GM23338 (cell line): ENCODE measurements around the gene SOHLH2. TPM values are rescaled to one million over a fixed set of nuclear protein-coding genes. Genes with fewer than 3 reads are reported as not detected.

Experiments
- ATAC-seq: fragments of 200-7000 bp; cut with Tn5 transposase; 3 replicates; pipeline ENCODE4 v1.9.1; 2020
- DNase-seq: peaks from one replicate; pipeline ENCODE4 v3.0.0-alpha.2; 2015; ENCODE audit warnings: low spot score
- H2AFZ ChIP-seq: fragments of 200-600 bp; sonication (generic); 2 replicates; pipeline ENCODE4 v1.8.0; 2016; ENCODE audit warnings: antibody characterized with exemption, mild to moderate bottlenecking, moderate library complexity
- H3F3A ChIP-seq: fragments of 200-600 bp; sonication (generic); replicated peaks from 2 replicates; pipeline ENCODE4 v1.8.0; 2017; ENCODE audit warnings: antibody characterized with exemption, mixed run types, low read depth
- H3K27ac ChIP-seq: fragments of 200-600 bp; sonication (generic); 2 replicates; pipeline ENCODE4 v1.6.1; 2016; ENCODE audit warnings: low read depth
- H3K27me3 ChIP-seq: fragments of 200-600 bp; sonication (generic); 2 replicates; pipeline ENCODE4 v1.8.0; 2016; ENCODE audit warnings: mild to moderate bottlenecking, mixed run types, moderate library complexity; ENCODE audit not compliant: insufficient read depth
- H3K36me3 ChIP-seq: fragments of 200-600 bp; sonication (generic); 2 replicates; pipeline ENCODE4 v1.8.0; 2016; ENCODE audit warnings: mild to moderate bottlenecking; ENCODE audit not compliant: insufficient read depth
- H3K4me1 ChIP-seq: fragments of 200-600 bp; sonication (generic); 2 replicates; pipeline ENCODE4 v1.8.0; 2016; ENCODE audit warnings: mild to moderate bottlenecking, moderate library complexity; ENCODE audit not compliant: insufficient read depth
- H3K4me2 ChIP-seq: fragments of 200-600 bp; sonication (generic); 2 replicates; pipeline ENCODE4 v1.7.1; 2017; ENCODE audit warnings: mixed run types
- H3K4me3 ChIP-seq: fragments of 200-600 bp; sonication (generic); 2 replicates; pipeline ENCODE4 v1.6.1; 2016; ENCODE audit warnings: mixed run types
- H3K79me2 ChIP-seq: fragments of 200-600 bp; sonication (generic); replicated peaks from 2 replicates; pipeline ENCODE4 v1.8.0; 2017; ENCODE audit warnings: mild to moderate bottlenecking; ENCODE audit not compliant: insufficient read depth
- H3K9me2 ChIP-seq: fragments of 200-600 bp; sonication (generic); 2 replicates; pipeline ENCODE4 v1.8.0; 2017; ENCODE audit not compliant: insufficient read depth
- H4K20me1 ChIP-seq: fragments of 200-600 bp; sonication (generic); replicated peaks from 2 replicates; pipeline ENCODE4 v1.8.0; 2017; ENCODE audit warnings: mild to moderate bottlenecking; ENCODE audit not compliant: insufficient read depth
- H3K27ac Mint-ChIP-seq: 2 replicates; pipeline ENCODE4 v1.8.0; 2020; ENCODE audit warnings: inconsistent platforms, mild to moderate bottlenecking, moderate library complexity, mixed read lengths
- H3K27me3 Mint-ChIP-seq: 3 replicates; pipeline ENCODE4 v1.8.0; 2022; ENCODE audit warnings: low read depth, mild to moderate bottlenecking, moderate library complexity, mixed read lengths, inconsistent platforms; ENCODE audit not compliant: insufficient read depth, poor library complexity
- H3K36me3 Mint-ChIP-seq: 3 replicates; pipeline ENCODE4 v1.8.0; 2021; ENCODE audit warnings: low read depth, mild to moderate bottlenecking, inconsistent platforms, moderate library complexity, mixed read lengths
- H3K4me1 Mint-ChIP-seq: 3 replicates; pipeline ENCODE4 v1.8.0; 2020; ENCODE audit warnings: mild to moderate bottlenecking, inconsistent platforms, mixed read lengths
- H3K4me3 Mint-ChIP-seq: 3 replicates; pipeline ENCODE4 v1.8.0; 2021; ENCODE audit warnings: moderate library complexity, mild to moderate bottlenecking, inconsistent platforms, mixed read lengths
- H3K9me3 Mint-ChIP-seq: 3 replicates; pipeline ENCODE4 v1.8.0; 2020; ENCODE audit warnings: moderate library complexity, mild to moderate bottlenecking, inconsistent platforms, mixed read lengths
- CREB1 ChIP-seq: fragments of 250-450 bp; sonication (Bioruptor Pico); IDR thresholded peaks from 2 replicates; pipeline ENCODE4 v1.5.0; 2020; ENCODE audit warnings: low read depth, mild to moderate bottlenecking, moderate library complexity
- ETS1 ChIP-seq: IDR thresholded peaks from 2 replicates; pipeline ENCODE4 v1.6.1; 2016; ENCODE audit warnings: antibody characterized with exemption
- EZH2phosphoT487 ChIP-seq: fragments of 200-600 bp; sonication (generic); IDR thresholded peaks from one replicate; pipeline ENCODE4 v1.8.1; 2018; ENCODE audit warnings: antibody characterized with exemption; ENCODE audit not compliant: unreplicated experiment
- JUNB ChIP-seq: IDR thresholded peaks from one replicate; pipeline ENCODE4 v1.6.1; 2016; ENCODE audit warnings: antibody characterized with exemption; ENCODE audit not compliant: unreplicated experiment
- NANOG ChIP-seq: IDR thresholded peaks from 2 replicates; pipeline ENCODE4 v1.6.1; 2016; ENCODE audit warnings: antibody characterized with exemption, borderline replicate concordance
- POLR2AphosphoS5 ChIP-seq: IDR thresholded peaks from 2 replicates; pipeline ENCODE4 v1.6.1; 2016; ENCODE audit warnings: antibody characterized with exemption, low read depth
- REST ChIP-seq: IDR thresholded peaks from one replicate; pipeline ENCODE4 v1.6.1; 2018; ENCODE audit warnings: antibody characterized with exemption; ENCODE audit not compliant: unreplicated experiment
- STAT1 ChIP-seq: IDR thresholded peaks from one replicate; pipeline ENCODE4 v1.6.1; 2016; ENCODE audit warnings: antibody characterized with exemption; ENCODE audit not compliant: unreplicated experiment
- ZNF114 ChIP-seq: fragments of 250-450 bp; sonication (Bioruptor Pico); IDR thresholded peaks from 2 replicates; pipeline ENCODE4 v1.5.0; 2020; ENCODE audit warnings: mild to moderate bottlenecking, moderate library complexity
- ZNF331 ChIP-seq: fragments of 250-450 bp; sonication (Bioruptor Pico); IDR thresholded peaks from 2 replicates; pipeline ENCODE4 v1.5.0; 2020; ENCODE audit warnings: low read depth, mild to moderate bottlenecking, moderate library complexity
- ZNF462 ChIP-seq: fragments of 250-450 bp; sonication (Bioruptor Pico); IDR thresholded peaks from 2 replicates; pipeline ENCODE4 v1.5.0; 2020; ENCODE audit warnings: mild to moderate bottlenecking, moderate library complexity
- polyA plus RNA-seq: library from polyadenylated mRNA; unstranded; fragments of >200 nt; fragmentation: Nextera tagmentation; extraction: Ambion mirVana; gene quantifications from 2 replicates; pipeline ENCODE4 v1.2.1, GENCODE V29; 2016
- total RNA-seq: library from RNA; depleted of rRNA; stranded (reverse); fragments of >200 nt; shearing (Covaris generic); gene quantifications from 2 replicates; pipeline ENCODE4 v1.2.3, GENCODE V29; 2014

The SOHLH2 gene
- total and polyA plus RNA-seq, 2 experiments from 2014 or later, result 1.8 to 2.8 TPM

GRCh38 chr13:36160297-36160696 lies 54.1 kb downstream of the SOHLH2 start:
- no peak overlapping the region for H3K27ac Mint-ChIP-seq
- H2AFZ ChIP-seq, result no peak overlapping the region
- TF ChIP-seq JUNB (no peak), ZNF114 (CRISPR knock-in tag) (no peak)

GRCh38 chr13:36158611-36159010 lies 55.7 kb downstream of the SOHLH2 start:
- Histone ChIP-seq H3K36me3 (no peaks in the 10 kb centered on the region), H3K79me2 (no peaks in the 10 kb centered on the region), H3K4me3 (no peak overlapping the region), H3K9me2 (no peaks in the 10 kb centered on the region), H4K20me1 (no peaks in the 10 kb centered on the region), H3K4me2 (no peak overlapping the region), H3K27me3 (peaks cover 11% of the 10 kb centered on the region; the same call in 1 of the 2 replicates), H3F3A (0 out of 2 replicates have a peak, but pooled peaks cover 2% of the 10 kb centered on the region), H2AFZ (peak overlapping the region; percentile 35; the same call in 1 of the 2 replicates), H3K27ac (no peak overlapping the region), H3K4me1 (peaks cover 9% of the 10 kb centered on the region)
- Mint-ChIP-seq H3K9me3 (no peaks in the 10 kb centered on the region), H3K4me3 (no peak overlapping the region), H3K27me3 (peaks cover 7% of the 10 kb centered on the region), H3K27ac (no peak overlapping the region), H3K4me1 (peaks cover 14% of the 10 kb centered on the region), H3K36me3 (no peaks in the 10 kb centered on the region)
- ATAC-seq (no peak), DNase-seq (no peak)
- TF ChIP-seq NANOG, result no peak
- TF ChIP-seq ZNF331 (CRISPR knock-in tag), result no peak
- no peak for TF ChIP-seq CREB1 (CRISPR knock-in tag)
- no peak for TF ChIP-seq EZH2phosphoT487
- no peak for TF ChIP-seq REST
- no peak for TF ChIP-seq POLR2AphosphoS5
- no peak for TF ChIP-seq STAT1
- no peak for TF ChIP-seq ZNF114 (CRISPR knock-in tag)
- TF ChIP-seq ZNF462 (CRISPR knock-in tag), result no peak
- TF ChIP-seq ETS1, result no peak

More at GRCh38 chr13:36160297-36160696, 54.1 kb downstream of the SOHLH2 start:
- Histone ChIP-seq H3K79me2 (no peaks in the 10 kb centered on the region), H3K27me3 (peaks cover 9% of the 10 kb centered on the region; the same call in 1 of the 2 replicates), H3K4me2 (no peak overlapping the region), H3K36me3 (no peaks in the 10 kb centered on the region), H3K9me2 (no peaks in the 10 kb centered on the region), H3K27ac (no peak overlapping the region), H4K20me1 (no peaks in the 10 kb centered on the region), H3K4me3 (no peak overlapping the region), H3K4me1 (peaks cover 15% of the 10 kb centered on the region), H3F3A (0 out of 2 replicates have a peak, but pooled peaks cover 2% of the 10 kb centered on the region)
- H3K4me3 Mint-ChIP-seq, result no peak overlapping the region
- H3K9me3 Mint-ChIP-seq, result no peaks in the 10 kb centered on the region
- peaks cover 20% of the 10 kb centered on the region for H3K4me1 Mint-ChIP-seq
- H3K36me3 Mint-ChIP-seq, result no peaks in the 10 kb centered on the region
- H3K27me3 Mint-ChIP-seq, result peaks cover 7% of the 10 kb centered on the region
- no peak for DNase-seq
- ATAC-seq, result no peak
